Pulmonary artery endothelial cell (primary cell): ENCODE results near the gene CLCF1. TPM values are rescaled to one million over a fixed set of nuclear protein-coding genes. Genes with fewer than 3 reads are reported as not detected.

Experiments
- DNase-seq: peaks from one replicate; pipeline ENCODE4 v3.0.0-alpha.2; 2011; ENCODE audit warnings: low read depth, low spot score
- total RNA-seq: library from RNA; depleted of rRNA; stranded (reverse); fragments of >200 nt; gene quantifications from 2 replicates; pipeline ENCODE4 v1.2.3, GENCODE V29; 2014

The CLCF1 gene
- 1.6 and 2.2 TPM in 2 replicates for total RNA-seq

GRCh38 chr11:67372993-67373647 is at the start of gene CLCF1:
Gene CLCF1 (minus strand): TSS chr11:67373598. CDS start chr11:67373539, 59 bp downstream.
- no peak for DNase-seq

- DNase-seq, result no peak
Measured at GRCh38 chr11:67422891-67423290, 49.5 kb upstream of the CLCF1 start.

GRCh38 chr11:67421430-67422031 is 48.1 kb upstream of the CLCF1 start:
- DNase-seq, result no peak

GRCh38 chr11:67420646-67421429 is 47.4 kb upstream of the CLCF1 start:
- peak; percentile 57 for DNase-seq

GRCh38 chr11:67420147-67420645 is 46.8 kb upstream of the CLCF1 start:
- no peak for DNase-seq

- no peak for DNase-seq
Measured at GRCh38 chr11:67419325-67420049, 46.1 kb upstream of the CLCF1 start.

GRCh38 chr11:67418476-67419281 is 45.3 kb upstream of the CLCF1 start:
- no peak for DNase-seq

- DNase-seq, result no peak
Measured at GRCh38 chr11:67417425-67417824, 44.0 kb upstream of the CLCF1 start.

- no peak for DNase-seq
Measured at GRCh38 chr11:67416416-67417335, 43.3 kb upstream of the CLCF1 start.

GRCh38 chr11:67415501-67416304 is 42.3 kb upstream of the CLCF1 start, which contains the start of gene CARNS1:
Gene CARNS1 (plus strand): TSS chr11:67415678. CDS start chr11:67416200, 522 bp downstream.
- no peak for DNase-seq

- no peak for DNase-seq
Measured at GRCh38 chr11:67413266-67413849, 40.0 kb upstream of the CLCF1 start.

- DNase-seq, result no peak
Measured at GRCh38 chr11:67412495-67413179, 39.2 kb upstream of the CLCF1 start.

- DNase-seq, result no peak
Measured at GRCh38 chr11:67411785-67412152, 38.4 kb upstream of the CLCF1 start.

- no peak for DNase-seq
Measured at GRCh38 chr11:67410984-67411784, 37.8 kb upstream of the CLCF1 start.

- DNase-seq, result no peak
Measured at GRCh38 chr11:67410369-67410831, 37.0 kb upstream of the CLCF1 start.

- DNase-seq, result no peak
Measured at GRCh38 chr11:67409781-67410368, 36.5 kb upstream of the CLCF1 start.
